K562 (cell line): ENCODE measurements around the gene MARK3. TPM values are rescaled to one million over a fixed set of nuclear protein-coding genes. Genes with fewer than 3 reads are reported as not detected.

Source experiments
- EZH2 ChIP-seq: IDR thresholded peaks from 2 replicates; pipeline ENCODE4 v1.6.1; 2012; ENCODE audit warnings: low read depth, mild to moderate bottlenecking, inconsistent platforms, low read length, borderline replicate concordance
- FOXJ3 ChIP-seq: sonication (generic); formaldehyde crosslinking; IDR thresholded peaks from 2 replicates; pipeline ENCODE4 v1.4.0; 2020; ENCODE audit warnings: mild to moderate bottlenecking, missing genetic modification reagents
- SMAD1 ChIP-seq: fragments of 150-350 bp; IDR thresholded peaks from 2 replicates; pipeline ENCODE4 v1.6.1; 2014; ENCODE audit warnings: low read length, low read depth; ENCODE audit not compliant: partially characterized antibody
- SRSF7 ChIP-seq: fragments of 200-400 bp; formaldehyde crosslinking; optimal IDR thresholded peaks from 2 replicates; pipeline ENCODE3; 2017; ENCODE audit warnings: mild to moderate bottlenecking, low read depth, low read length
- ZNF551 ChIP-seq: fragments of 250-450 bp; sonication (Bioruptor Pico); IDR thresholded peaks from 2 replicates; pipeline ENCODE4 v1.5.0; 2021; ENCODE audit warnings: mild to moderate bottlenecking, moderate library complexity
- ZNF785 ChIP-seq: fragments of 250-450 bp; sonication (Bioruptor Pico); IDR thresholded peaks from 2 replicates; pipeline ENCODE4 v1.4.0; 2020; ENCODE audit warnings: mild to moderate bottlenecking
- polyA plus RNA-seq, 8 experiments: library from polyadenylated mRNA; depleted of rRNA in 4 of 8; stranded (reverse) in 5 of 8; unstranded in 3 of 8; fragments of >200 nt; fragmentation: Nextera tagmentation in 2 of 8; fragmentation: Illumina TruSeq in 1 of 8; extraction: Ambion mirVana in 2 of 8; extraction: Trizol in 1 of 8; gene quantifications; 2 replicates each; pipeline versions ENCODE4 v1.2.1 to v1.2.3, GENCODE V29; 2011 to 2014; ENCODE audit warnings: inconsistent platforms in 1 of 8, missing spikeins in 1 of 8
- total RNA-seq, 7 experiments: library from RNA; depleted of rRNA in 6 of 7; stranded (reverse); fragments of >200 nt in 6 of 7; fragmentation: Illumina TruSeq in 2 of 7; extraction: Trizol in 2 of 7; gene quantifications; 2 replicates each; pipeline versions ENCODE4 v1.2.1 to v1.2.3, GENCODE V29; 2011 to 2021; ENCODE audit warnings: low replicate concordance in 1 of 7
- TF ChIP-seq, protein P1 (sequence below), 3 experiments: IDR thresholded peaks in 2 of 3; conservative IDR thresholded peaks in 1 of 3; 2 replicates each; pipeline ENCODE4 v1.5.1; 2011 to 2012; ENCODE audit warnings: low read length in 3 of 3, mild to moderate bottlenecking in 3 of 3, control low read depth in 2 of 3, improper control_type of control experiment in 1 of 3, inconsistent platforms in 1 of 3, low read depth in 1 of 3, mixed read lengths in 1 of 3, moderate library complexity in 1 of 3; ENCODE audit not compliant: insufficient read depth in 2 of 3
- TF ChIP-seq, protein P2 (sequence below): sonication (generic); formaldehyde crosslinking; IDR thresholded peaks from 2 replicates; pipeline ENCODE4 v1.8.0; 2022; ENCODE audit warnings: missing genetic modification reagents, mild to moderate bottlenecking, borderline replicate concordance
- TF ChIP-seq, protein P3 (sequence below): fragments of 450-650 bp; IDR thresholded peaks from 2 replicates; pipeline ENCODE4 v1.6.1; 2016; ENCODE audit warnings: mild to moderate bottlenecking, moderate library complexity

MARK3 gene
- total and polyA plus RNA-seq, 9 of the 15 experiments (the other 6 are each of a cell fraction or from before 2014, with no cell fraction given), result 10.1 to 68.7 (median 56.3) TPM

DNA sequence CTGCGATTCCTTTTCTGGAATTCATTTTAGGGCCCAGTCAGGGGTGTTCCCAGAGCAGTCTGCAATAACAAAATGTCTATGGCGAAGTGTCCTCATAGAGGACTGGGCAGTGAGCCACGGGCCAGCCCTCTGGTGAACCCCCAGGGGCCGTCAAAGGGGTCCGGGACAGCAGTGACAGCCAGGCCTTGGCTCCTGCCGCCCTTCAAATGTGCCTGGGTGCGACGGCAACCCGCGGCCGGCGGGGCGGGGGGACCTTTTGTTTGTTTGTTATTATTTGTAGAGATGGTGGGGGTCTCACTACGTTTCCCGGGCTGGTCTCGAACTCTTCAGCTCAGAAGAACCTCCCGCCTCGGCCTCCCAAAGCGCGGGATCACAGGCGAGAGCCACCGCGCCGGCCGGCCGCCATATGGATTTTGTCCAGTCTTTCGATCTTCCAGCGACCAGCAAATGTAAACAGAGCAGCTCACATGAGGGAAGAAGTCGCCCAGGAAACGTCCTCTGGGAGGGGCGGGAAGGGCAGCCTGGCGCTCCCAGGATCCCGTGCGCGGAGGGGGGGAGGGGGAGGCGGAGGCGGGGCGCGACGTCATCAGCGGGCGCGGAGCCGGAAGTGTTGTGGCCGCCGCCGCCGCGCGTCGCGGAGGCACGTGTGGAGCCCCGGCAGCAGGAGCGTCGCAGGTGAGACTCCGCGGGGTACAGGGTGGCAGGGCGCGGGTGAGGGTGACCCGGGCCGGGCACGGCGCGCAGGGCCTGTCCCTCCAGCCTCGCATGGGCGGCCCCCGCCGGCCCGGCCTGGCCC is 143.6 kb downstream of the MARK3 start, which contains the start of gene TRMT61A (continued):
- TF ChIP-seq, protein P1, sequence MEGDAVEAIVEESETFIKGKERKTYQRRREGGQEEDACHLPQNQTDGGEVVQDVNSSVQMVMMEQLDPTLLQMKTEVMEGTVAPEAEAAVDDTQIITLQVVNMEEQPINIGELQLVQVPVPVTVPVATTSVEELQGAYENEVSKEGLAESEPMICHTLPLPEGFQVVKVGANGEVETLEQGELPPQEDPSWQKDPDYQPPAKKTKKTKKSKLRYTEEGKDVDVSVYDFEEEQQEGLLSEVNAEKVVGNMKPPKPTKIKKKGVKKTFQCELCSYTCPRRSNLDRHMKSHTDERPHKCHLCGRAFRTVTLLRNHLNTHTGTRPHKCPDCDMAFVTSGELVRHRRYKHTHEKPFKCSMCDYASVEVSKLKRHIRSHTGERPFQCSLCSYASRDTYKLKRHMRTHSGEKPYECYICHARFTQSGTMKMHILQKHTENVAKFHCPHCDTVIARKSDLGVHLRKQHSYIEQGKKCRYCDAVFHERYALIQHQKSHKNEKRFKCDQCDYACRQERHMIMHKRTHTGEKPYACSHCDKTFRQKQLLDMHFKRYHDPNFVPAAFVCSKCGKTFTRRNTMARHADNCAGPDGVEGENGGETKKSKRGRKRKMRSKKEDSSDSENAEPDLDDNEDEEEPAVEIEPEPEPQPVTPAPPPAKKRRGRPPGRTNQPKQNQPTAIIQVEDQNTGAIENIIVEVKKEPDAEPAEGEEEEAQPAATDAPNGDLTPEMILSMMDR (IDR thresholded peaks at IDR 0.05 in 2 of 3, conservative IDR thresholded peaks at IDR 0.05 in 1 of 3; ENCODE audit: insufficient read depth in 2 of 3, low read depth in 1 of 3, low read length in 3 of 3), result no peak
- no peak for TF ChIP-seq EZH2
- no peak for TF ChIP-seq FOXJ3 (CRISPR knock-in tag)
- TF ChIP-seq, protein P2, sequence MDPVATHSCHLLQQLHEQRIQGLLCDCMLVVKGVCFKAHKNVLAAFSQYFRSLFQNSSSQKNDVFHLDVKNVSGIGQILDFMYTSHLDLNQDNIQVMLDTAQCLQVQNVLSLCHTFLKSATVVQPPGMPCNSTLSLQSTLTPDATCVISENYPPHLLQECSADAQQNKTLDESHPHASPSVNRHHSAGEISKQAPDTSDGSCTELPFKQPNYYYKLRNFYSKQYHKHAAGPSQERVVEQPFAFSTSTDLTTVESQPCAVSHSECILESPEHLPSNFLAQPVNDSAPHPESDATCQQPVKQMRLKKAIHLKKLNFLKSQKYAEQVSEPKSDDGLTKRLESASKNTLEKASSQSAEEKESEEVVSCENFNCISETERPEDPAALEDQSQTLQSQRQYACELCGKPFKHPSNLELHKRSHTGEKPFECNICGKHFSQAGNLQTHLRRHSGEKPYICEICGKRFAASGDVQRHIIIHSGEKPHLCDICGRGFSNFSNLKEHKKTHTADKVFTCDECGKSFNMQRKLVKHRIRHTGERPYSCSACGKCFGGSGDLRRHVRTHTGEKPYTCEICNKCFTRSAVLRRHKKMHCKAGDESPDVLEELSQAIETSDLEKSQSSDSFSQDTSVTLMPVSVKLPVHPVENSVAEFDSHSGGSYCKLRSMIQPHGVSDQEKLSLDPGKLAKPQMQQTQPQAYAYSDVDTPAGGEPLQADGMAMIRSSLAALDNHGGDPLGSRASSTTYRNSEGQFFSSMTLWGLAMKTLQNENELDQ (CRISPR knock-in tag), result no peak
- TF ChIP-seq, protein P3, sequence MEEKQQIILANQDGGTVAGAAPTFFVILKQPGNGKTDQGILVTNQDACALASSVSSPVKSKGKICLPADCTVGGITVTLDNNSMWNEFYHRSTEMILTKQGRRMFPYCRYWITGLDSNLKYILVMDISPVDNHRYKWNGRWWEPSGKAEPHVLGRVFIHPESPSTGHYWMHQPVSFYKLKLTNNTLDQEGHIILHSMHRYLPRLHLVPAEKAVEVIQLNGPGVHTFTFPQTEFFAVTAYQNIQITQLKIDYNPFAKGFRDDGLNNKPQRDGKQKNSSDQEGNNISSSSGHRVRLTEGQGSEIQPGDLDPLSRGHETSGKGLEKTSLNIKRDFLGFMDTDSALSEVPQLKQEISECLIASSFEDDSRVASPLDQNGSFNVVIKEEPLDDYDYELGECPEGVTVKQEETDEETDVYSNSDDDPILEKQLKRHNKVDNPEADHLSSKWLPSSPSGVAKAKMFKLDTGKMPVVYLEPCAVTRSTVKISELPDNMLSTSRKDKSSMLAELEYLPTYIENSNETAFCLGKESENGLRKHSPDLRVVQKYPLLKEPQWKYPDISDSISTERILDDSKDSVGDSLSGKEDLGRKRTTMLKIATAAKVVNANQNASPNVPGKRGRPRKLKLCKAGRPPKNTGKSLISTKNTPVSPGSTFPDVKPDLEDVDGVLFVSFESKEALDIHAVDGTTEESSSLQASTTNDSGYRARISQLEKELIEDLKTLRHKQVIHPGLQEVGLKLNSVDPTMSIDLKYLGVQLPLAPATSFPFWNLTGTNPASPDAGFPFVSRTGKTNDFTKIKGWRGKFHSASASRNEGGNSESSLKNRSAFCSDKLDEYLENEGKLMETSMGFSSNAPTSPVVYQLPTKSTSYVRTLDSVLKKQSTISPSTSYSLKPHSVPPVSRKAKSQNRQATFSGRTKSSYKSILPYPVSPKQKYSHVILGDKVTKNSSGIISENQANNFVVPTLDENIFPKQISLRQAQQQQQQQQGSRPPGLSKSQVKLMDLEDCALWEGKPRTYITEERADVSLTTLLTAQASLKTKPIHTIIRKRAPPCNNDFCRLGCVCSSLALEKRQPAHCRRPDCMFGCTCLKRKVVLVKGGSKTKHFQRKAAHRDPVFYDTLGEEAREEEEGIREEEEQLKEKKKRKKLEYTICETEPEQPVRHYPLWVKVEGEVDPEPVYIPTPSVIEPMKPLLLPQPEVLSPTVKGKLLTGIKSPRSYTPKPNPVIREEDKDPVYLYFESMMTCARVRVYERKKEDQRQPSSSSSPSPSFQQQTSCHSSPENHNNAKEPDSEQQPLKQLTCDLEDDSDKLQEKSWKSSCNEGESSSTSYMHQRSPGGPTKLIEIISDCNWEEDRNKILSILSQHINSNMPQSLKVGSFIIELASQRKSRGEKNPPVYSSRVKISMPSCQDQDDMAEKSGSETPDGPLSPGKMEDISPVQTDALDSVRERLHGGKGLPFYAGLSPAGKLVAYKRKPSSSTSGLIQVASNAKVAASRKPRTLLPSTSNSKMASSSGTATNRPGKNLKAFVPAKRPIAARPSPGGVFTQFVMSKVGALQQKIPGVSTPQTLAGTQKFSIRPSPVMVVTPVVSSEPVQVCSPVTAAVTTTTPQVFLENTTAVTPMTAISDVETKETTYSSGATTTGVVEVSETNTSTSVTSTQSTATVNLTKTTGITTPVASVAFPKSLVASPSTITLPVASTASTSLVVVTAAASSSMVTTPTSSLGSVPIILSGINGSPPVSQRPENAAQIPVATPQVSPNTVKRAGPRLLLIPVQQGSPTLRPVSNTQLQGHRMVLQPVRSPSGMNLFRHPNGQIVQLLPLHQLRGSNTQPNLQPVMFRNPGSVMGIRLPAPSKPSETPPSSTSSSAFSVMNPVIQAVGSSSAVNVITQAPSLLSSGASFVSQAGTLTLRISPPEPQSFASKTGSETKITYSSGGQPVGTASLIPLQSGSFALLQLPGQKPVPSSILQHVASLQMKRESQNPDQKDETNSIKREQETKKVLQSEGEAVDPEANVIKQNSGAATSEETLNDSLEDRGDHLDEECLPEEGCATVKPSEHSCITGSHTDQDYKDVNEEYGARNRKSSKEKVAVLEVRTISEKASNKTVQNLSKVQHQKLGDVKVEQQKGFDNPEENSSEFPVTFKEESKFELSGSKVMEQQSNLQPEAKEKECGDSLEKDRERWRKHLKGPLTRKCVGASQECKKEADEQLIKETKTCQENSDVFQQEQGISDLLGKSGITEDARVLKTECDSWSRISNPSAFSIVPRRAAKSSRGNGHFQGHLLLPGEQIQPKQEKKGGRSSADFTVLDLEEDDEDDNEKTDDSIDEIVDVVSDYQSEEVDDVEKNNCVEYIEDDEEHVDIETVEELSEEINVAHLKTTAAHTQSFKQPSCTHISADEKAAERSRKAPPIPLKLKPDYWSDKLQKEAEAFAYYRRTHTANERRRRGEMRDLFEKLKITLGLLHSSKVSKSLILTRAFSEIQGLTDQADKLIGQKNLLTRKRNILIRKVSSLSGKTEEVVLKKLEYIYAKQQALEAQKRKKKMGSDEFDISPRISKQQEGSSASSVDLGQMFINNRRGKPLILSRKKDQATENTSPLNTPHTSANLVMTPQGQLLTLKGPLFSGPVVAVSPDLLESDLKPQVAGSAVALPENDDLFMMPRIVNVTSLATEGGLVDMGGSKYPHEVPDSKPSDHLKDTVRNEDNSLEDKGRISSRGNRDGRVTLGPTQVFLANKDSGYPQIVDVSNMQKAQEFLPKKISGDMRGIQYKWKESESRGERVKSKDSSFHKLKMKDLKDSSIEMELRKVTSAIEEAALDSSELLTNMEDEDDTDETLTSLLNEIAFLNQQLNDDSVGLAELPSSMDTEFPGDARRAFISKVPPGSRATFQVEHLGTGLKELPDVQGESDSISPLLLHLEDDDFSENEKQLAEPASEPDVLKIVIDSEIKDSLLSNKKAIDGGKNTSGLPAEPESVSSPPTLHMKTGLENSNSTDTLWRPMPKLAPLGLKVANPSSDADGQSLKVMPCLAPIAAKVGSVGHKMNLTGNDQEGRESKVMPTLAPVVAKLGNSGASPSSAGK, result peak; percentile 54
- no peak for TF ChIP-seq SRSF7
- TF ChIP-seq SMAD1, result no peak
- no peak for TF ChIP-seq ZNF785 (CRISPR knock-in tag)
- TF ChIP-seq ZNF551 (CRISPR knock-in tag), result no peak
